WI38 (cell line): ENCODE data around the gene LYL1.
A peak's percentile ranks its signal among the peaks of the same experiment; 100 is the strongest.

Source experiments
- H3K4me3 ChIP-seq: 2 replicates; pipeline ENCODE4 v1.5.1; 2011; ENCODE audit warnings: low read depth, mild to moderate bottlenecking, control low read depth, low read length
- TF ChIP-seq, protein P1 (sequence below): IDR thresholded peaks from 2 replicates; pipeline ENCODE4 v1.5.1; 2012; ENCODE audit warnings: low read depth, mild to moderate bottlenecking, control low read depth, low read length

Gene LYL1

GRCh38 chr19:13056052-13056660 is 46.5 kb downstream of the LYL1 start:
- H3K4me3 ChIP-seq: peak overlapping the region; percentile 40
- TF ChIP-seq, protein P1, sequence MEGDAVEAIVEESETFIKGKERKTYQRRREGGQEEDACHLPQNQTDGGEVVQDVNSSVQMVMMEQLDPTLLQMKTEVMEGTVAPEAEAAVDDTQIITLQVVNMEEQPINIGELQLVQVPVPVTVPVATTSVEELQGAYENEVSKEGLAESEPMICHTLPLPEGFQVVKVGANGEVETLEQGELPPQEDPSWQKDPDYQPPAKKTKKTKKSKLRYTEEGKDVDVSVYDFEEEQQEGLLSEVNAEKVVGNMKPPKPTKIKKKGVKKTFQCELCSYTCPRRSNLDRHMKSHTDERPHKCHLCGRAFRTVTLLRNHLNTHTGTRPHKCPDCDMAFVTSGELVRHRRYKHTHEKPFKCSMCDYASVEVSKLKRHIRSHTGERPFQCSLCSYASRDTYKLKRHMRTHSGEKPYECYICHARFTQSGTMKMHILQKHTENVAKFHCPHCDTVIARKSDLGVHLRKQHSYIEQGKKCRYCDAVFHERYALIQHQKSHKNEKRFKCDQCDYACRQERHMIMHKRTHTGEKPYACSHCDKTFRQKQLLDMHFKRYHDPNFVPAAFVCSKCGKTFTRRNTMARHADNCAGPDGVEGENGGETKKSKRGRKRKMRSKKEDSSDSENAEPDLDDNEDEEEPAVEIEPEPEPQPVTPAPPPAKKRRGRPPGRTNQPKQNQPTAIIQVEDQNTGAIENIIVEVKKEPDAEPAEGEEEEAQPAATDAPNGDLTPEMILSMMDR: no peak

GRCh38 chr19:13055213-13056051 is 47.2 kb downstream of the LYL1 start:
- TF ChIP-seq, protein P1: no peak
- peak overlapping the region; percentile 40 for H3K4me3 ChIP-seq

DNA sequence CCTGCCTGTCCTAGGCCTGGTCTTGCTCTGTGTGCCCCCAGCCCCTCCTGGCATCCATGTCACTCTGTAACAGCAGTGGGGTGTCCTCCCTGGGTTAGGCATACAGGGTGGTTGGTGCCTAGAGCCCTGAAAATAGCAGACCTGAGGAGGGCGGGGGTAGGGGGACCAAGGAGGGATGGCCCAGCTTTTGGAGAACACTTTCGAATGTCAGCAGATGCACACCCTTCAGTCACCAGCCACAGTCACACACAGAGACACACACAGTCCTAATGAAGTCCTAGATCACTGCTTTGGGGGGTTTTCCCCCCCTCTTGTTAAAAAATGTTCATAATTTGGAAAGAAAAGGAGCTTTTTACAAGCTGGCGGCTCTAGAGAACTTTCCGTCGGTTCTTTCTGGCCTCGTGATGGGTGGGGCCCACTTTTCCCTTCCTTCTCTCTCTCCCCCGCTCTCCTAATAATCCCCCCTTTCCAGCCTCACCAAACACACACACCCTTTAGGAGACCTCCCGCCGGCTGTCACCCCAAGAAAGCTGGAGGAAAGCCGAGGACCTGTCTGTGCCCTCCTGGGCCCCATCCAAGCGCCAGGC is 47.9 kb downstream of the LYL1 start:
- TF ChIP-seq, protein P1: no peak
- no peak overlapping the region for H3K4me3 ChIP-seq

- TF ChIP-seq, protein P1: no peak
- H3K4me3 ChIP-seq: peak overlapping the region; percentile 2
Observed at GRCh38 chr19:13053761-13054625, 48.7 kb downstream of the LYL1 start.

DNA sequence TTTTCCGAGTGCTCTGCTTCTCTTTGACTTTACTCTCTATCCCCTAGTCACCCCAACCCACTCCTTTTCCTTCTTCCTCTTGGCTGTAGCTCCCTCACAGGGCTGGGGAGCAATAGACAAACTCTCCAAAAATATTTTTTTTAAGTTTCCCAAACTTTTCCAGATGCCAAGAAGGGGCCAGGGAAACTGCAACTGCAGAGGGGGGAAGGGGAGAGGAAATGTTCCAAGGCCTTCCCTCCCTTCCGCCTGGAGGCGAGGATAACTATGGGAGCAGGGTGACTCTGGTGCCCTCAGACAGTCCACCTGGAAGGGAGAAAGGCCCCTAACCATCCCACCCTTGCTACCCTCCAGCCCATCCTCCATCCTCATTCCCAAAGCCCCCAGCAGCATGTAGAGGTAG is 49.4 kb downstream of the LYL1 start:
- TF ChIP-seq, protein P1: no peak
- no peak overlapping the region; the same call in 1 of the 2 replicates for H3K4me3 ChIP-seq

DNA sequence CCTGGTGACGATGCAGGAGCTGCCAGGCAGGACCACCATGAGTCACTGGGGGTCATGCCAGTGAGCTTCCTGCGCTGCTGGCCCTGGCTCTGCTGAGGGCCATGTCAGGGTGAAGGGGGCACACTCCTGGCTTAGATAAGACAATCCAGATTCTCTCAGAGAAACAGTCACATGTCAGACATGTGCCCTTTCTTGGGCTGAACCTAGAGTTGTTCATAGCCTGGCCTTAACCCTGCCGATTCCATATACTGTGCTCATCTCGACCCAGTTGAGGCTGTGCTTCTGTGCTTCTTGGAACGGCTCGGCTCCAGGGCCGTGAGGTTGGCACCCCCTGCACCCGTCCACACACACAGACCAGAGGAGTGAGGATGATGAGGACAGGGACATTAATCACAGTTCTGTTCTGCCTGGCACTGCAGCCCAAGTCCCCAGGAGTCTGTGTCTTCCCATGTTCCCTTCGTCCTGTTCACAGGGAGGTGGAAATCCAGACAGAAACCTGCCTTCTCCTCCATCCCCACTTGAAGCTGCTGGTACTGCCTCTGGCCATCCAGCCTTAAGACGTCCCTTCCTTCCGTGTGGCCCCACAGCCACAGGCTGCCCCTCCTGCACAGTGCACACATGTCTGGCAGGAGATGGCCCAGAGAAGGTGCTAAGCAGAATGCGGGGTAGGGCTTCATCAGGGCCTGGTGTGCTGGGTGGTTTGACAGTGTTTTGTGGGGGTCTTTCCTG is 50.0 kb downstream of the LYL1 start:
- no peak overlapping the region for H3K4me3 ChIP-seq
- TF ChIP-seq, protein P1: no peak
